K562 (cell line): ENCODE data around the gene LRRC59. TPM values are rescaled to one million over a fixed set of nuclear protein-coding genes. Genes with fewer than 3 reads are reported as not detected.
A peak's percentile ranks its signal among the peaks of the same experiment; 100 is the strongest.

ENCODE experiments used
- ESRRA ChIP-seq: fragments of 450-650 bp; IDR thresholded peaks from 2 replicates; pipeline ENCODE4 v1.6.1; 2014; ENCODE audit warnings: low read depth, mild to moderate bottlenecking, moderate library complexity, borderline replicate concordance
- JUNB ChIP-seq: fragments of 450-650 bp; formaldehyde crosslinking; conservative IDR thresholded peaks from 2 replicates; pipeline ENCODE4 v1.4.0; 2020; ENCODE audit warnings: mild to moderate bottlenecking
- MAFF ChIP-seq: IDR thresholded peaks from 2 replicates; pipeline ENCODE4 v1.6.1; 2012; ENCODE audit warnings: low read length, improper control_type of control experiment
- NCOR1 ChIP-seq: fragments of 450-650 bp; IDR thresholded peaks from 2 replicates; pipeline ENCODE4 v1.6.1; 2016; ENCODE audit warnings: mild to moderate bottlenecking, moderate library complexity
- PCBP2 ChIP-seq: fragments of 200-400 bp; formaldehyde crosslinking; IDR thresholded peaks from 2 replicates; pipeline ENCODE4 v1.6.1; 2018; ENCODE audit warnings: low read length, low read depth, mild to moderate bottlenecking, moderate library complexity; ENCODE audit not compliant: poor library complexity, severe bottlenecking
- SP2 ChIP-seq: IDR thresholded peaks from 2 replicates; pipeline ENCODE4 v1.6.1; 2011; ENCODE audit warnings: mild to moderate bottlenecking, low read depth, low read length, moderate library complexity; ENCODE audit not compliant: poor library complexity, severe bottlenecking; ENCODE audit errors: extremely low read depth
- U2AF2 ChIP-seq: fragments of 200-400 bp; formaldehyde crosslinking; optimal IDR thresholded peaks from 2 replicates; pipeline ENCODE3; 2017; ENCODE audit warnings: low read depth, mild to moderate bottlenecking, low read length
- ZNF175 ChIP-seq: fragments of 200-800 bp; sonication (Bioruptor generic); IDR thresholded peaks from 2 replicates; pipeline ENCODE4 v1.6.1; 2016; ENCODE audit warnings: low read depth, mild to moderate bottlenecking, missing genetic modification characterization, missing compliant biosample characterization
- ZNF23 ChIP-seq: fragments of 250-450 bp; sonication (Bioruptor Pico); IDR thresholded peaks from 2 replicates; pipeline ENCODE4 v1.4.0; 2020; ENCODE audit warnings: mild to moderate bottlenecking
- ZNF551 ChIP-seq: fragments of 250-450 bp; sonication (Bioruptor Pico); IDR thresholded peaks from 2 replicates; pipeline ENCODE4 v1.5.0; 2021; ENCODE audit warnings: mild to moderate bottlenecking, moderate library complexity
- ZNF707 ChIP-seq: fragments of 250-450 bp; sonication (Bioruptor Pico); conservative IDR thresholded peaks from 2 replicates; pipeline ENCODE4 v1.8.0; 2022; ENCODE audit warnings: inconsistent platforms, mild to moderate bottlenecking, moderate library complexity
- polyA plus RNA-seq, 8 experiments: library from polyadenylated mRNA; depleted of rRNA in 4 of 8; stranded (reverse) in 5 of 8; unstranded in 3 of 8; fragments of >200 nt; fragmentation: Nextera tagmentation in 2 of 8; fragmentation: Illumina TruSeq in 1 of 8; extraction: Ambion mirVana in 2 of 8; extraction: Trizol in 1 of 8; gene quantifications; 2 replicates each; pipeline versions ENCODE4 v1.2.1 to v1.2.3, GENCODE V29; 2011 to 2014; ENCODE audit warnings: inconsistent platforms in 1 of 8, missing spikeins in 1 of 8
- total RNA-seq, 7 experiments: library from RNA; depleted of rRNA in 6 of 7; stranded (reverse); fragments of >200 nt in 6 of 7; fragmentation: Illumina TruSeq in 2 of 7; extraction: Trizol in 2 of 7; gene quantifications; 2 replicates each; pipeline versions ENCODE4 v1.2.1 to v1.2.3, GENCODE V29; 2011 to 2021; ENCODE audit warnings: low replicate concordance in 1 of 7
- TF ChIP-seq, protein P1 (sequence below): fragments of 250-450 bp; sonication (Bioruptor Pico); IDR thresholded peaks from 2 replicates; pipeline ENCODE4 v1.4.0; 2020; ENCODE audit warnings: mild to moderate bottlenecking, moderate library complexity, borderline replicate concordance
- TF ChIP-seq, protein P2 (sequence below): fragments of 450-650 bp; formaldehyde crosslinking; conservative IDR thresholded peaks from 2 replicates; pipeline ENCODE4 v1.4.0; 2022; ENCODE audit warnings: mild to moderate bottlenecking, missing genetic modification characterization
- TF ChIP-seq, protein P3 (sequence below): sonication (generic); formaldehyde crosslinking; IDR thresholded peaks from 2 replicates; pipeline ENCODE4 v1.5.0; 2020; ENCODE audit warnings: missing genetic modification reagents
- TF ChIP-seq, protein P4 (sequence below), 2 experiments: IDR thresholded peaks in 1 of 2; conservative IDR thresholded peaks in 1 of 2; 2 replicates each; pipeline ENCODE4 v1.6.1; 2016; ENCODE audit warnings: low read depth in 2 of 2, mild to moderate bottlenecking in 1 of 2, missing compliant biosample characterization in 1 of 2, missing genetic modification characterization in 1 of 2, moderate library complexity in 1 of 2

LRRC59 gene
- total and polyA plus RNA-seq, 9 of the 15 experiments (the other 6 are each of a cell fraction or from before 2014, with no cell fraction given), result 27.8 to 244 (median 154) TPM

DNA sequence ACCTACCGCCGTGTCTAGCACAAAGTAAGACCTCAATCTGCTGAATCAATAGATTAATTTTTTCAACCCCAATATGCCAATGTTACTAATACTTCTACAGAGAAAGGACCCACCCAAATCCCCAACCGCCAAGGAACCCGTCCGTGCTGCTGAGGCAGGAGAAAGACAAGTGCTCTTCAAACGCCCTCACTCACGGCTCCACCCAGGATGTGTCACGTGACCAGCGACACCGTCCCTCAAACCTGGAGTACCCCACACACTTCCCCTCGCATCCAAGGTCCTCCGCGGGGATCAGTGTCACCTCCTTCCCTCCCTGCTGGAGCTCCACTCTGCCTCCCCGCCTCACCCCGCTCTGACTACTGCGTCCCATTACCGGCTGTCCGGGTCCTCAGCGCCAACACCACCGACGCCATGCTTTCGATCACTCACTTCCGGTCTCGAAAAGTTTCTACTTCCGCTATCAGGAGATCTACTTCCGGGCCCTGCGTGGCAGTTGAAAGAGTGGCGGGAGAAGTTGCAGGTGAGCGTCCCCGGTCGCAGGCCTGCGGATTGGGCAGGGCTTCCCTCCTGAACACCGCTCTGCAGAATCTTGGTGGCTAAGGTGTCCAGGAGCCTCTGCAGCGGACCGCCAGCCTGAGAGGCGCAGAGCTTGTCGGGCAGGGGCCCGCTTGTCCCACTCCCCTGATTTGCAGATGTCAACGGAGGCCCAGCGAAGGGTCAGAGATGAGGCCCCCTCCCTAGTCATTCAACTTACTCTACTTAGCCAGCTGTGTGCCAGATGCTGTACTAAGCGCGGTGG is 24.4 kb downstream of the LRRC59 start, which contains the start of the genes EME1 and MRPL27 (continued):
- TF ChIP-seq, protein P1, sequence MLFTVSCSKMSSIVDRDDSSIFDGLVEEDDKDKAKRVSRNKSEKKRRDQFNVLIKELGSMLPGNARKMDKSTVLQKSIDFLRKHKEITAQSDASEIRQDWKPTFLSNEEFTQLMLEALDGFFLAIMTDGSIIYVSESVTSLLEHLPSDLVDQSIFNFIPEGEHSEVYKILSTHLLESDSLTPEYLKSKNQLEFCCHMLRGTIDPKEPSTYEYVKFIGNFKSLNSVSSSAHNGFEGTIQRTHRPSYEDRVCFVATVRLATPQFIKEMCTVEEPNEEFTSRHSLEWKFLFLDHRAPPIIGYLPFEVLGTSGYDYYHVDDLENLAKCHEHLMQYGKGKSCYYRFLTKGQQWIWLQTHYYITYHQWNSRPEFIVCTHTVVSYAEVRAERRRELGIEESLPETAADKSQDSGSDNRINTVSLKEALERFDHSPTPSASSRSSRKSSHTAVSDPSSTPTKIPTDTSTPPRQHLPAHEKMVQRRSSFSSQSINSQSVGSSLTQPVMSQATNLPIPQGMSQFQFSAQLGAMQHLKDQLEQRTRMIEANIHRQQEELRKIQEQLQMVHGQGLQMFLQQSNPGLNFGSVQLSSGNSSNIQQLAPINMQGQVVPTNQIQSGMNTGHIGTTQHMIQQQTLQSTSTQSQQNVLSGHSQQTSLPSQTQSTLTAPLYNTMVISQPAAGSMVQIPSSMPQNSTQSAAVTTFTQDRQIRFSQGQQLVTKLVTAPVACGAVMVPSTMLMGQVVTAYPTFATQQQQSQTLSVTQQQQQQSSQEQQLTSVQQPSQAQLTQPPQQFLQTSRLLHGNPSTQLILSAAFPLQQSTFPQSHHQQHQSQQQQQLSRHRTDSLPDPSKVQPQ (CRISPR knock-in tag), result no peak
- TF ChIP-seq MAFF (no peak), SP2 (no peak), ZNF23 (no peak), ZNF175 (CRISPR knock-in tag) (peak; percentile 61; the same call in 1 of the 2 replicates), JUNB (CRISPR knock-in tag) (no peak), NCOR1 (peak; percentile 29; the same call in 1 of the 2 replicates), ESRRA (peak; percentile 91), ZNF551 (CRISPR knock-in tag) (no peak), PCBP2 (no peak), U2AF2 (no peak), ZNF707 (CRISPR knock-in tag) (no peak)
- TF ChIP-seq, protein P2, sequence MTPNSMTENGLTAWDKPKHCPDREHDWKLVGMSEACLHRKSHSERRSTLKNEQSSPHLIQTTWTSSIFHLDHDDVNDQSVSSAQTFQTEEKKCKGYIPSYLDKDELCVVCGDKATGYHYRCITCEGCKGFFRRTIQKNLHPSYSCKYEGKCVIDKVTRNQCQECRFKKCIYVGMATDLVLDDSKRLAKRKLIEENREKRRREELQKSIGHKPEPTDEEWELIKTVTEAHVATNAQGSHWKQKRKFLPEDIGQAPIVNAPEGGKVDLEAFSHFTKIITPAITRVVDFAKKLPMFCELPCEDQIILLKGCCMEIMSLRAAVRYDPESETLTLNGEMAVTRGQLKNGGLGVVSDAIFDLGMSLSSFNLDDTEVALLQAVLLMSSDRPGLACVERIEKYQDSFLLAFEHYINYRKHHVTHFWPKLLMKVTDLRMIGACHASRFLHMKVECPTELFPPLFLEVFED (CRISPR knock-in tag), result peak; percentile 90
- TF ChIP-seq, protein P3, sequence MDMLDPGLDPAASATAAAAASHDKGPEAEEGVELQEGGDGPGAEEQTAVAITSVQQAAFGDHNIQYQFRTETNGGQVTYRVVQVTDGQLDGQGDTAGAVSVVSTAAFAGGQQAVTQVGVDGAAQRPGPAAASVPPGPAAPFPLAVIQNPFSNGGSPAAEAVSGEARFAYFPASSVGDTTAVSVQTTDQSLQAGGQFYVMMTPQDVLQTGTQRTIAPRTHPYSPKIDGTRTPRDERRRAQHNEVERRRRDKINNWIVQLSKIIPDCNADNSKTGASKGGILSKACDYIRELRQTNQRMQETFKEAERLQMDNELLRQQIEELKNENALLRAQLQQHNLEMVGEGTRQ, result peak; percentile 95
- TF ChIP-seq, protein P4, sequence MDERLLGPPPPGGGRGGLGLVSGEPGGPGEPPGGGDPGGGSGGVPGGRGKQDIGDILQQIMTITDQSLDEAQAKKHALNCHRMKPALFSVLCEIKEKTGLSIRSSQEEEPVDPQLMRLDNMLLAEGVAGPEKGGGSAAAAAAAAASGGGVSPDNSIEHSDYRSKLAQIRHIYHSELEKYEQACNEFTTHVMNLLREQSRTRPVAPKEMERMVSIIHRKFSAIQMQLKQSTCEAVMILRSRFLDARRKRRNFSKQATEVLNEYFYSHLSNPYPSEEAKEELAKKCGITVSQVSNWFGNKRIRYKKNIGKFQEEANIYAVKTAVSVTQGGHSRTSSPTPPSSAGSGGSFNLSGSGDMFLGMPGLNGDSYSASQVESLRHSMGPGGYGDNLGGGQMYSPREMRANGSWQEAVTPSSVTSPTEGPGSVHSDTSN (CRISPR knock-in tag; IDR thresholded peaks at IDR 0.05; ENCODE audit: low read depth), result no peak
- TF ChIP-seq, protein P4 (tag; conservative IDR thresholded peaks at IDR 0.05; ENCODE audit: low read depth), result peak; percentile 40; the same call in 1 of the 2 replicates
